Stimulated activated CD4-positive, alpha-beta T cell treated with anti-CD3 and anti-CD28 coated beads, Interleukin-4, amount 100 ng/mL, for 48 hours (primary cell): ENCODE results near the gene CCDC13.
A peak's percentile ranks its signal among the peaks of the same experiment; 100 is the strongest.
"Not testable (repeated sequence)": the region's sequence is repeated elsewhere in the genome, so short reads cannot be mapped to it uniquely, and the experiment has no call there.

ENCODE experiments used
- DNase-seq, 2 donors: peaks; one replicate each; pipeline ENCODE4 v3.0.0-alpha.2; 2020; ENCODE audit warnings: low read depth in 2 of 2

Gene CCDC13, protein sequence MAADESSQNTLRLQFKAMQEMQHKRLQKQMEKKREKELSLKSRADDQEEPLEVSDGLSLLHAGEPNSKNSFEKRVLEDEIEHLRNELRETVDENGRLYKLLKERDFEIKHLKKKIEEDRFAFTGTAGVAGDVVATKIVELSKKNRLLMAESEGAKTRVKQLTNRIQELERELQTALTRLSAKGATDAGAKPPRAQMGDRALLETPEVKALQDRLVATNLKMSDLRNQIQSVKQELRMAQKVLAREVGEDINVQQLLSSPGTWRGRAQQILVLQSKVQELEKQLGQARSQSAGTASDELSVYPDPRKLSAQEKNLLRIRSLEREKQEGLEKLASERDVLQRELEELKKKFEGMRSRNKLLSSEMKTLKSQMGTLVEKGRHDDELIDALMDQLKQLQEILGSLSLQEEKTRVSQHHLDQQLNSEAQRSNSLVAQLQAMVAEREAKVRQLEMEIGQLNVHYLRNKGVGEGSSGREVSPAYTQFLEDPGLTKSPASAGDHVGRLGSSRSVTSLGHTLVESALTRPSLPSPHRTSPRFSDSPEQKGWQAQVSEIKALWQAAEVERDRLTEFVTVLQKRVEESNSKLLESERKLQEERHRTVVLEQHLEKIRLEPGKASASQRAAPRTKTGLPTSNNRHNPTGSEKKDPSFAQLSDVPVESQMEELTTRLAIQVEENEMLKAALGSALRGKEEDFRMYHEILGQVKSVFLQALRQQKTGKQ

DNA sequence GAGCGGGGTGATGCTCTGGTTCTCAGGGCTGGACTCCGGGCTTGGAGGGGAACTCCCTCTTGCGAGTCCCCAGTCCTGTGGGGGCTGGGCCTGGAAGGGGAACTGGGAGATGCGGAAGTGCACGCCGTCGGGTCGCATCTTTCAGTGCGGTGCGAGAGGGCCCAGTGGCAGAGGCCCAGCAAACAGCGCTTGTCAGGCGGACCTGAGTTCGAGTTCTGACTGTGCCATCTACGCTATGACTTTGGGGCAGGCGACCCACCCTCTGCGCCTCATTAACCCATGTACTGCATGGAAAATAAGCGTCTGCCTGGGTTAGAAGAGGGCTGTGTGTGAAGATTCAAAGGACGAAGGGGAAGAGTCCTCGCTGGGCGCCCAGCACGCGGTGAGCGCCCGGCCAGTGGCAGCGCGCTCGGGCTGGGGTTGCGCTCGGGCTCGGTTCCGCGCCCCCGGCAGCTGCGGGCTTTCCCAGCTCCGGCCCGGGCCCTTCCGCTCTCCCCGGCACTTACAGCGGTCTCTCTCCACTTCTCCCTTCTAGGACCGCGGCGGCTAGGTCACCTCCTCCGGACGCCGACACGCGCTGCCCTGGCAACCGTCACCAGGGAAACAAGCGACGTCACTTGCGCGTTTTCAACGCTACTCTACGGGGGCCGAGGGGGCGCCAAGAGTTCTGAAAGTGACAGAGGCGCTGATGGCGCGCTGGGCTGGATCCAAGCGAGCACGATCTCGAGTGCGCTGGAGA, at the start of gene CCDC13:
Gene CCDC13 (minus strand): TSS at position 584 of the 739 bp plus-strand sequence. CDS start 14,908 bp downstream, outside the sequence.
- peak; percentile 88 to 89 for DNase-seq

GRCh38 chr3:42822828-42823227, 49.8 kb upstream of the CCDC13 start:
- DNase-seq, result no peak

DNA sequence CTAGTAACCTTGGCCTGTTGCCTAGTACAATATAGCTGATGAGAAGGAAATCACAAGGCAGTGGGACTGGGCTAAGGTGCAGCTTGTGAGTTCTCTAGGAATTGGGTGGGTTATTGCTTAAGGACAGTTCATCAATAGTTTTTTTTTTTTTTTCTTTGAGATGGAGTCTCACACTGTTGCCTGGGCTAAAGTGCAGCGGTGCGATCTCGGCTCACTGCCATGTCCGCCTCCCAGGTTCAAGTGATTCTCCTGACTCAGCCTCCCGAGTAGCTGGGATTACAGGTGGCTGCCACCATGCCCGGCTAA, 47.6 kb upstream of the CCDC13 start:
- no peak for DNase-seq

DNA sequence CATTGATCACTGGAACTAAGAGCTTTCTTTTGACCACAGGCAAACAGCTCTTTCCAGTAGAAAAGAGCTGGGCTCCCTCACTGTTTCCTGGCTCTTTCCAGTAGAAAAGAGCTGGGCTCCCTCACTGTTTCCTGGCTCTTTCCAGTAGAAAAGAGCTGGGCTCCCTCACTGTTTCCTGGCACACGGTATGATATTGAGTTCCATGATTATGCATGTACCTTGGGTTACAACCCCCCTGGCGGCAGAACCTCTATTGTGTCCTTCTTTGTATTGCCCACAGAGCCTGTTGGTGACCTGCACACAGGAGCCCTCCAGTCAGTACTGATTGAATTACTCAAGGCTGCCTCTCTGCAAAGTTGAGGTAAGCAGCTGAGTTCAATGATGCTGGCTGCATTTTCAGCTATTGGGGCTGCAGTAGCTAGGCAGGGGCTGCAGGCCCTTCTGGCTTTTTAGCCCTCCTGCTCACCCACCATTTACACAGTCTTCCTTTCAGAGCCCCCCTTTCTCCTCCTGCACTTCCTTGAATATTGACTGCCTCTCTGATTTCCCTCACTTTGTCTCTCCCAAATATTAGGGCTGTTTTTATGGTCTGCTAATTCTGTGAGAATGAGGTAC, 46.4 kb upstream of the CCDC13 start:
- no peak for DNase-seq

- DNase-seq, result no peak
Measured at GRCh38 chr3:42815826-42816225, 42.8 kb upstream of the CCDC13 start.

DNA sequence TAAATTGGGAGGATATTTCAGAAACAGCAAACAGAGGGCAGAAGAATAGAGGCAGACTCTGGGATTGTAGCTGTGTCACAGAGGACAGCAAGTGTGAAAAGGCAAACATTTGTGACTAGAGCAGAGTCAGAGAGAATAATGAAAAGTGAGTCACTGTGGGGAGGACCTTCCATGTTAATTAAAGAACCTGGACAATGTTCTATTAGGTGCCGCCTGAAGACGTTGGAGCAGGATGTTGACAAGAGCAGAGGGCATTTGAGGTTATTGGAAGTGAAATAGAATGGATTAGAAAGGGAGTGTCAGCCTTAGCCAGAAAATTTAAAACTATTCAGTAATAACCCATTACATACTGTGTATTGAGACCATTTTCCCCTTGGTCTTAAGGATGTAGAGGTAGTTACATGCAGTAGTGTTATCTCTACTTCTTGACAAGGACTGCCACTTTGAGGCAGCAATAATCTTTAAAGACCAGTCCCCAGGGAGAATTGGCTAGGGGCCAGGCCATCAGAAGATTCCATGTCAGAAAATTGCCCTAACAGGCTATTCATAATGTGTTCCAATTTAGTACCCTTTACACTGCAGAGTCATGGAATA, 42.0 kb upstream of the CCDC13 start:
- no peak for DNase-seq

GRCh38 chr3:42814246-42814645, 41.2 kb upstream of the CCDC13 start:
- no peak for DNase-seq

DNA sequence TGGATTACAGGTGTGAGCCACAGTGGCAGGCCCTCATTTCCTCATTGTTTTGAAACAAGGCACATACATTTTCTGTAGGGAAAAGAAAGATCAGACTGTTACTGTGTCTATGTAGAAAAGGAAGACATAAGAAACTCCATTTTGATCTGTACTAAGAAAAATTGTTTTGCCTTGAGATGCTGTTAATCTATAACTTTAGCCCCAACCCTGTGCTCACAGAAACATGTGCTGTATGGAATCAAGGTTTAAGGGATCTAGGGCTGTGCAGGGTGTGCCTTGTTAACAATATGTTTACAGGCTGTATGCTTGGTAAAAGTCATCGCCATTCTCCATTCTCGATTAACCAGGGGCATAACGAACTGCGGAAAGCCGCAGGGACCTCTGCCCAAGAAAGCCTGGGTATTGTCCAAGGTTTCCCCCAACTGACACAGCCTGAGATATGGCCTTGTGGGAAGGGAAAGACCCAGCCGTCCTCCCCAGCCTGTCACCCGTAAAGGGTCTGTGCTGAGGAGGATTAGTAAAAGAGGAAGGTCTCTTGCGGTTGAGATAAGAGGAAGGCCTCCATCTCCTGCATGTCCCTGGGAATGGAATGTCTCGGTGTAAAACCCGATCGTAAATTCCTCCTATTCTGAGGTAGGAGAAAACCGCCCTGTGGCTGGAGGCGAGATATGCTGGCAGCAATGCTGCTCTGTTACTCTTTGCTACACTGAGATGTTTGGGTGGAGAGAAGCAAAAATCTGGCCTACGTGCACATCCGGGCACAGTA, 38.2 kb upstream of the CCDC13 start:
- DNase-seq, result not testable (repeated sequence)

DNA sequence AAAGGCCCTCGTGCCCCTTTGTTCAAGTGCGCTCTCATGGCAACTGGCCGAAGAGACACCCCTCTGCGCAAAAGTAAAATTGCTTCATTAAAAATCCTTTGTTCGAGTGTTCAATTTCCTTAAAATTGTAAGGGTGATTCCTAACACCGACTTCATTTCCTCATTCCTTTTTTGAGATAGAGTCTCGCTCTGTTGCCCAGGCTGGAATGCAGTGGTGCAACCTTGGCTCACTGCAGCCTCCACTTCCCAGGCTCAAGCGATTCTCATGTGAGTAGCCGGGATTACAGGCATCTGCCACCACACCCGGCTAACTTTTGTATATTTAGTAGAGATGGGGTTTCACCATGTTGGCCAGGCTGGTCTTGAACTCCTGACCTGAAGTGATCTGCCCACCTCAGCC, 37.7 kb upstream of the CCDC13 start:
- not testable (repeated sequence) for DNase-seq

- DNase-seq, result no peak
Measured at GRCh38 chr3:42809202-42809601, 36.1 kb upstream of the CCDC13 start, which contains the start of gene ACKR2. Gene ACKR2 (plus strand): TSS chr3:42809445. CDS start chr3:42864503, 55,058 bp downstream.

- no peak for DNase-seq
Measured at GRCh38 chr3:42807929-42808328, 34.9 kb upstream of the CCDC13 start.

GRCh38 chr3:42805141-42805821, 32.2 kb upstream of the CCDC13 start:
- no peak for DNase-seq

GRCh38 chr3:42804831-42805132, 31.7 kb upstream of the CCDC13 start:
- no peak for DNase-seq

- peak; percentile 83 to 94 for DNase-seq
Measured at GRCh38 chr3:42804106-42804830, 31.2 kb upstream of the CCDC13 start, which contains the start of gene HIGD1A. Gene HIGD1A (minus strand): TSS chr3:42804490. CDS start chr3:42794253, 10,237 bp downstream.

- DNase-seq, result peak; percentile 10 to 26
Measured at GRCh38 chr3:42803414-42804105, 30.5 kb upstream of the CCDC13 start.

DNA sequence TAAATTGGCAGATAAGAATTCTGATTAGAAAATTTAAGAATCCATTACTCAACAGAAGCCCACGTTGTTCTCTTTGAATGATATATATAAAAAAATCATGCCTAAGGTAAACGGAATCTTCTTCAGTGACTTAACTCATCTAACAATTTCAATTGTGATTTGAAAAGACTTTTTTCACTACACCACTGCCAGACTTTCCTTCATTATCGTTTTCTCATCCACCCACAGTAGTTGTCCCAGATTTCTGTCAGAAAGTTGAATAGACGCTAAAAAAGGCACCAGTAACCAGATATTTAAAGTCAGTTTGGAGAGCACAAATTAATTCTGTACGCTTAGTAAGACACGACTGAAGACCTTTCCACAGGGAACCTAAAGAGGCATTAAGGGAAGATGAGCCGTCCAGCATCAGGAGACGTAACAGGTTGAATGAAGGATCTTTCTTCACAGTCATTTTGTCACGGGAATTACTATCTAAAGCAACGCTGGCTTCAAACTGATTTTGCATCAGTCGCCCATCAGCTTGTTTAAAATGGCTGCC, 29.9 kb upstream of the CCDC13 start:
- no peak for DNase-seq

GRCh38 chr3:42801784-42802183, 28.7 kb upstream of the CCDC13 start:
- no peak for DNase-seq

DNA sequence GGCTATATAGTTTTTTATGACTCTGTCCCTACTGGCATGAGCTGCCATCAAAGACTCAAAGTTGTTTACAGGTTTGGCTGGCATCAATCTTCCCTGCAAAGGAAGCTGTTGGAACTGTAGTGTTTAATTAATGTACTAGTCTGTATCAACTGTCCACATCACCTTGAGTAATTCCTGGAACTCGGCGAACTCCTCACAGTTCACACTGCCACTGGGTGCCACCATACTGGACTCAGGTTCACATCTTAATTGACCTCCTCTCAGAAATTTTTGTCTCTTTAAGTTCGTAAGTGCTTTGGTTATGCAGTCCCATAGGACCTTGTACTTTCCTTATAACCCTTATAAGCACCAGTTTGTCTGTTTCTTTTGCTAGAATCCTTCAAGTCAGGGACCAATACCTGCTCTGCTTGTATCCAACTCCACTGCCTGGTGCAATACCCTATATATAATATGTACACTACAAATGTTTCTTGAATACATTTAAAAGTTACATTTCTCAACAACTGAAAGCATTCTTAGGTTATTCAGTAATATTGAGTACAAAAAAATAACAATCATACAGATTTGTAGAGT, 28.1 kb upstream of the CCDC13 start:
- no peak for DNase-seq
